GM19467 (cell line): ENCODE measurements around the gene RNF114.

Experiments
- ATAC-seq: cut with Tn5 transposase; IDR thresholded peaks from one replicate; pipeline ENCODE4 v1.9.1; 2021; ENCODE audit warnings: mild to moderate bottlenecking, moderate library complexity; ENCODE audit not compliant: unreplicated experiment

RNF114 gene

DNA sequence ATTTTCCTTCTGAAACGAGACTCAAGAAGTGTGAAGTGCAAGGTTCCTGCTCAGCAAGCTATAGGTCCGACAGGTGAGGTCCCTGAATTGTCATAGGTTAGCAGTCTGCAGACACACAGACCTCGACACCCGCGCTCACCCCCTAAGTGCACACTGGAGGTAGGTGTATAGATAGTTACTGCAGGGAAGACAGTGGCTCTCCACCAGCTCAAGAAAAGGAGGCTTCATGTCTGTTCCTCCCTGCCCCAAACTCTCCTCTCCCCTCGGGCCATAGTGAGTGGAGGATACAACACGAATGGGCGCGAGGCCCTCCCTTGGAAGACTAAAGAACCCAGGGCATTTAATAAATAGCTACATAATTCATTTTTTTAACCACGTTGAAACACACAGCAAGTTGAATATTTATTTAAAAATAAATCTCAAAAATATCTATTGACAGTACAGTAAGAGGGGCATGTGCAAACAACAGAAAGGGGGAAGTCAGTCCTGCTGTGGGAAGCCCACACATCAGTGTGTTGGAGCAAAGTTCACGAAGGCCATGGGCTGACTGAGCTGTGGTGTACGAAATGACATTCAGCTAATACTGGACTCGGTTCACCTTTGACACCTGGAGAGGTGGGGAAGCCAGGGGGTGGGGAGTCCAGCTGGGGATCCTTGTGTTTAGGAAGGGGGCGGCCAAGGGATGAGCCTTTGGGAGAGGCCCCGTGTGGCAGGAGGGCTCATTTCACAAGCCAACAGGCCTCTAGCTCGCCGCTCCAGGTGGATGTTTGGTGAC, 31.6 kb upstream of the RNF114 start:
- ATAC-seq = no peak

GRCh38 chr20:49905415-49906091, 30.6 kb upstream of the RNF114 start:
- no peak for ATAC-seq

GRCh38 chr20:49906101-49906604, 30.0 kb upstream of the RNF114 start:
- no peak for ATAC-seq

- no peak for ATAC-seq
Measured at GRCh38 chr20:49906615-49907154, 29.5 kb upstream of the RNF114 start.

DNA sequence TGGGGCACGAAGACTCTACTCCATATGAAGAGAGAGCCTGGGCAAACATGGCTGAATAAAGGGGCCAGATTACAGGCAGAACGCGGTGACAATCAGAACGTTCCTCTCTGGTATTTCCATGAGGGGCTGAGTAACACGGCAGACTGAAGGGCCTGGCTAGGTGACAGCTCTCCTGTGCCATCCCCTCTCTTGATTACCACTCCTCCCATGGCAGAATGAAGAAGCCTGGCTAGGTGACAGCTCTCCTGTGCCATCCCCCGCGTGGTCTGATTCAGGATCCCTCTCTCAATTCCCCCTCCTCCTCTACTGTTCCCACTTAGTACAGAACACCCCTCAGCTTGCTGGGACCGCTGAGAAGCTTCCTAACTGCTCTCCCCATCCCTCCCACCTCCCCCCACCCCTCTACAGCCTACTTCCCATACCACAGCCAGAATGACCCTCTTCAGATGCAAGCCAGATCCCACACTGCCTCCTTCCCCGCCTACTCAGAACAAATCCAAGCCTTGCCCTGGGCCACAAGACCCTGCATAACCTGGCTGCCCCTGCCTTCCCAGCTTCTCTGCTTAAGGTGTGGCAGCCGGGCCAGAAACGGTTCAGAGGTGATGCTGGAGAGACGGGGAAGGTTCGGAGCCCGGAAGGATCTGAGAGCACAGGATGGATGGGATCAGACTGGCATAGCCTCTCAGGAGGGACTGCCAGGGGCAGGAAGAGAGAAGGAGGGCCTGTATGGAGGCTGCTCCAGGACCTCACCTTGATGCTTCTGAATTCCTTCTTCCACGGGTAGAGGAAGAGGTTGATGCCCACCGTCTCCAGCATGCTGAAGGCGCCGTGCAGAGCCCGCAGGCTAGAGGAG, 28.6 kb upstream of the RNF114 start:
- no peak for ATAC-seq

GRCh38 chr20:49908258-49908565, 28.0 kb upstream of the RNF114 start:
- no peak for ATAC-seq

- no peak for ATAC-seq
Measured at GRCh38 chr20:49909499-49910339, 26.5 kb upstream of the RNF114 start.

DNA sequence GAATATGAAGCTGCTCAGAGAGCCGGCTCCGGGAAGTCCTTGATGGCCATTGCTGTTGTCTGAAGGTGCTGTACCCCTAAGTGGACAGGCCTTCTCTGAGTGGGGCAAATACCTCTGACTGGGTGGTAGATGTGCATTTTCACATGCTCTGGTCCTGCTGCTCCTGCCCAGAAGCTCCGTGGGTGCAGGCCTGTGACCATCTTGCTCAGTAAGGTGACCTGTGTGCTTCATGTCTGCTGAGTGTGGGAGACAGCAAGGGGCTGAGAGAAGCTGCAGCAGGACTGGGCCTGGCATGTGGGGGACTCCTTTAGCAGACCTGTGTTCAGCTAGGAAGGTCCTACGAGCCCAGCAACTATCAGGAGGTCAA, 25.9 kb upstream of the RNF114 start:
- ATAC-seq = no peak

- no peak for ATAC-seq
Measured at GRCh38 chr20:49913399-49914047, 22.7 kb upstream of the RNF114 start.

DNA sequence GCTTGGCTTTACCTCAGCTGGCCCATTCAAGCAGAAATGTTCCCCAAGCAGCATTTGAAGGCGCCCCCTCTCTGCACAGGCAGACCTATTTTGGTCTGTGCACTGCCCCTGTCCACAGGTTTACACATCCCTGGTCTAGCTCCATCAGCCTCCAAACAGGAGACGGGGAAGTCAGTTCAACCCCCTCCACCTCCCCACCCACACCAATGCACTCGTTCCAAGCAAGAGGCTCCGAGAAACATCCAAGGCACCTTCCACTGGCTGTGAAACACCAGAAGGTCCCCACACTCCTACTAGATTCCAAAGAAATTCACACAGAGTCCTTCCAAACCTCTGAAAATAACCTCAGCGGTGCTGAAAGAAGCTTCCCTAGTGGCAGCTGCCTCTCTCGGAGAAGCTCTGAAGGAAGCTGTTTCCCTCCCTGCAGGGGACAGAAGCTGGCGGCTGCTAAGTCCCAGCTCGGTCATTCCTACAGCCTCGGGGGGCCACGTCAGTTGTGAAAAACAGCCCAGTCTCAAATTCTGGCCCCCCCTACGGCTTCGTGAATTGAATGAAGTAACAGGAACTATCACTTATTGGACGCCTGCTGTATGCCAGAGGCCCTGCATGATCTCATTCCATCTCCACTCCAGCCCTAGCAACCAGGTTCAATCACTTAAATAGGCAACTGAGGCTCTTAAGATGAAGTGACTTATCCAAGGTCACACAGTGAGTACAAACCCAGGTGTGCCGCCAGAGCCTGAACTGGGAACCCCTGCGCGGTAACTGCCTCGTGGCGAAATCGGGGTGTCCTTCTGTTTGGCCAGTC, 21.7 kb upstream of the RNF114 start:
- ATAC-seq = no peak

DNA sequence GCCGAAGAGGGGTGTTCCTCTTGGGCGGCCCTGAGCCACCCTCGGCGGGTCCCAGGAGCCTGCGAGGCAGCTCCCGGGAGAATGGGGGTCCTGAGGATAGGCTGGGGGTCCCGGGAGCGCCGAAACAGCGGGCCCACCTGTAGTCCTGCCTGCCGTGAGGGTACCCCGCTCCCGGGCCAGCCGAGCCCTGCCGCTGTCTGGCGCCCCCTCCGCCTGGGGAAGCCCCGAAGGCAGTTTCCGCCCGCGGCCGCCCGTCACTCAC, 21.1 kb upstream of the RNF114 start:
- peak; percentile 14 for ATAC-seq

- peak; percentile 85 for ATAC-seq
Measured at GRCh38 chr20:49915380-49916145, 20.6 kb upstream of the RNF114 start, which contains the start of gene SPATA2. Gene SPATA2, minus strand, starts transcription at chr20:49915529. Its CDS starts 7,039 bp downstream, at chr20:49908490.

- no peak for ATAC-seq
Measured at GRCh38 chr20:49916146-49917002, 19.8 kb upstream of the RNF114 start.

GRCh38 chr20:49918446-49918845, 17.8 kb upstream of the RNF114 start:
- ATAC-seq = no peak

DNA sequence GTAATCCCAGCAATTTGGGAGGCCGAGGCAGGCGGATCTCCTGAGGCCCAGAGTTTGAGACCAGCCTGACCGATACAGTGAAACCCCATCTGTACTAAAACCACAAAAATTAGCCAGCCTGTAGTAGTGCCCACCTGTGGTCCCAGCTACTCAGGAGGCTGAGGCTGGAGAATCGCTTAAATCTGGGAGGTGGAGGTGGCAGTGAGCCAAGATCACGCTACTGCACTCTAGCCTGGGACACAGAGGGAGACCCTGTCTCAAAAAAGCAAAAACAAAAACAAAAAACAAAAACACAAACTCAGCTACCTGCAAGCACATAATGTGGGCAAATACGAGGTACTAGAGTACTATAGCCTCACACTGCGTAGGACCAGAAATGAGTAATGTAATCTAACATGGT, 17.2 kb upstream of the RNF114 start:
- ATAC-seq = no peak

DNA sequence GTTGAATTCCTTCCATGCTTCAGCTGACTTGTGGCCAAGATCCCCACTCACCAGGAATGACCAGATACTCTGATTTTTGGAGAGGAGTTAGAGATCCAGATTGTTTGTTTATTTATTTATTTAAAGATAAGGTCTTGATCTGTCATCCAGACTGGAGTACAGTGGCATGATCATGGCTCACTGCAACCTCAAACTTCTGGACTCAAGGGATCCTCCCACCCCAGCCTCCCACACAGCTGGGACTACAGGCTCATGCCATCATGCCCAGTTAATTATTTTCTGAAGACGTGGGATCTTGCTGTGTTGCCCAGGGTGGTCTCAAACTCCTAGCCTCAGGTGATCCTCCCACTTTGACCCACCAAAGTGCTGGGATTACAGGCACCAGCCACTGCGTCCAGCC, 16.7 kb upstream of the RNF114 start:
- ATAC-seq = no peak

DNA sequence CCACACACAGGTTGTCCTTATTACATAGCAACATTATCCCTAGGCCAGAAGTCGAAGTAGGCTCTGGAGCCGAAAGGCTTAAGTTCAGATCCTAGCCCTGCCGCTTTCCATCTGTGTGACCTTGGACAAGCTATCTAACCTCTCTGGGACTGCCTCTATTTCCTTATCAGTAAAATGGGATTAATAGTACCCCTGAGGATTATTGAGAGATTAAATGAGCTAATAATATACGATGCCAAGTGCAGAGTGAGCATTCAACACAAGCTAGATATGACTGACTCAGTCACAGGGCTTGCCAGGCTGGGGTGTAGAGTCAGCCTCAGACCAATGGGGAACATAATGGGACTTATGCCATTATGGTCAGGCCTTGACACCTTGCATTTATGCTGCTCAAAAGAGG, 11.9 kb upstream of the RNF114 start:
- no peak for ATAC-seq
